Measurements from ENCODE around the gene CD38.

Gene CD38

GRCh38 chr4:15765391-15765790 is 12.7 kb upstream of the CD38 start:
- DNase-seq, result no peak

- no peak for DNase-seq
Observed at GRCh38 chr4:15765910-15766697, 12.0 kb upstream of the CD38 start.

- no peak for DNase-seq
Observed at GRCh38 chr4:15766821-15767220, 11.3 kb upstream of the CD38 start.

GRCh38 chr4:15769202-15769601 is 8.9 kb upstream of the CD38 start:
- no peak for DNase-seq

- DNase-seq, result no peak
Observed at GRCh38 chr4:15771216-15772058, 6.7 kb upstream of the CD38 start.

GRCh38 chr4:15774020-15774420 is 4.1 kb upstream of the CD38 start:
- no peak for DNase-seq

GRCh38 chr4:15776871-15777648 is 1.1 kb upstream of the CD38 start:
- DNase-seq, result no peak

GRCh38 chr4:15777697-15778288 is 335 bp upstream of the CD38 start:
- DNase-seq, result no peak

- DNase-seq, result peak; percentile 74
Observed at GRCh38 chr4:15779306-15779705, 1.2 kb downstream of the CD38 start.

- no peak for DNase-seq
Observed at GRCh38 chr4:15779809-15780208, 1.7 kb downstream of the CD38 start.

- DNase-seq, result no peak
Observed at GRCh38 chr4:15781427-15782095, 3.4 kb downstream of the CD38 start.

- no peak for DNase-seq
Observed at GRCh38 chr4:15783676-15784075, 5.5 kb downstream of the CD38 start.

GRCh38 chr4:15784959-15785634 is 7.0 kb downstream of the CD38 start:
- no peak for DNase-seq

- DNase-seq, result no peak
Observed at GRCh38 chr4:15786743-15787142, 8.6 kb downstream of the CD38 start.

- DNase-seq, result no peak
Observed at GRCh38 chr4:15792974-15793373, 14.8 kb downstream of the CD38 start.

GRCh38 chr4:15793506-15794363 is 15.6 kb downstream of the CD38 start:
- DNase-seq, result no peak

- DNase-seq, result no peak
Observed at GRCh38 chr4:15794426-15794825, 16.3 kb downstream of the CD38 start.

GRCh38 chr4:15794905-15795304 is 16.8 kb downstream of the CD38 start:
- DNase-seq, result no peak

GRCh38 chr4:15797320-15797719 is 19.2 kb downstream of the CD38 start:
- no peak for DNase-seq

- no peak for DNase-seq
Observed at GRCh38 chr4:15799141-15799540, 21.0 kb downstream of the CD38 start.

GRCh38 chr4:15799701-15800100 is 21.6 kb downstream of the CD38 start:
- DNase-seq, result no peak

Measured in femur (tissue), 1 donor.